WTC11 (cell line): ENCODE measurements around the gene DYNC1I2. TPM values are rescaled to one million over a fixed set of nuclear protein-coding genes. Genes with fewer than 3 reads are reported as not detected.
A peak's percentile ranks its signal among the peaks of the same experiment; 100 is the strongest.

Experiments used
- ATAC-seq: fragments of 200-7000 bp; cut with Tn5 transposase; 2 replicates; pipeline ENCODE4 v1.10.0; 2021; ENCODE audit warnings: mild to moderate bottlenecking, moderate library complexity
- CTCF ChIA-PET: fragments of 300-600 bp; sonication (Branson Sonifier 250); formaldehyde crosslinking; loops from one replicate; lab custom pipeline; 2021; ENCODE audit warnings: antibody characterized with exemption; lab: Charles Lee
- POLR2A ChIA-PET: fragments of 350-600 bp; sonication (Branson Sonifier 250); formaldehyde crosslinking; loops from one replicate; lab custom pipeline; 2021; ENCODE audit warnings: antibody characterized with exemption; lab: Charles Lee
- DNase-seq: peaks from one replicate; pipeline ENCODE4 v3.0.0; 2021; ENCODE audit warnings: low spot score
- H3K27ac Mint-ChIP-seq: 2 replicates; pipeline ENCODE4 v1.8.0; 2021; ENCODE audit warnings: mixed read lengths
- H3K27me3 Mint-ChIP-seq: 2 replicates; pipeline ENCODE4 v1.8.0; 2021; ENCODE audit warnings: low read depth, mild to moderate bottlenecking, moderate library complexity, mixed read lengths
- H3K36me3 Mint-ChIP-seq: 2 replicates; pipeline ENCODE4 v1.8.0; 2021; ENCODE audit warnings: mixed read lengths
- H3K4me1 Mint-ChIP-seq: 2 replicates; pipeline ENCODE4 v1.8.0; 2022; ENCODE audit warnings: mixed read lengths
- H3K4me3 Mint-ChIP-seq: 2 replicates; pipeline ENCODE4 v1.8.0; 2021; ENCODE audit warnings: mild to moderate bottlenecking, moderate library complexity, mixed read lengths
- H3K9me3 Mint-ChIP-seq: 2 replicates; pipeline ENCODE4 v1.8.0; 2021; ENCODE audit warnings: mixed read lengths
- ARID4B ChIP-seq: sonication (generic); formaldehyde crosslinking; IDR thresholded peaks from 2 replicates; pipeline ENCODE4 v1.8.0; 2023; ENCODE audit warnings: missing genetic modification reagents, mild to moderate bottlenecking, borderline replicate concordance
- E2F1 ChIP-seq: sonication (generic); formaldehyde crosslinking; IDR thresholded peaks from 2 replicates; pipeline ENCODE4 v1.8.0; 2022; ENCODE audit warnings: mild to moderate bottlenecking, missing genetic modification reagents
- ESRRA ChIP-seq: sonication (generic); formaldehyde crosslinking; IDR thresholded peaks from 2 replicates; pipeline ENCODE4 v1.8.1; 2022; ENCODE audit warnings: mild to moderate bottlenecking, missing genetic modification reagents, borderline replicate concordance
- GABPB1 ChIP-seq: sonication (generic); formaldehyde crosslinking; IDR thresholded peaks from 2 replicates; pipeline ENCODE4 v1.8.1; 2023; ENCODE audit warnings: mild to moderate bottlenecking, missing genetic modification reagents
- GRHL2 ChIP-seq: fragments of 250-450 bp; sonication (Bioruptor Pico); IDR thresholded peaks from 2 replicates; pipeline ENCODE4 v1.8.0; 2022; ENCODE audit warnings: mild to moderate bottlenecking, moderate library complexity; ENCODE audit not compliant: insufficient replicate concordance, severe bottlenecking
- HMGA2 ChIP-seq: fragments of 250-450 bp; sonication (Bioruptor Pico); IDR thresholded peaks from 2 replicates; pipeline ENCODE4 v1.4.0; 2021; ENCODE audit warnings: mild to moderate bottlenecking, moderate library complexity
- MYBL2 ChIP-seq: sonication (generic); formaldehyde crosslinking; IDR thresholded peaks from 2 replicates; pipeline ENCODE4 v1.8.1; 2023; ENCODE audit warnings: mild to moderate bottlenecking, moderate library complexity, missing genetic modification reagents
- NR2C2 ChIP-seq: sonication (generic); formaldehyde crosslinking; IDR thresholded peaks from 2 replicates; pipeline ENCODE4 v1.8.0; 2022; ENCODE audit warnings: mild to moderate bottlenecking, missing genetic modification reagents
- RELA ChIP-seq: sonication (generic); formaldehyde crosslinking; IDR thresholded peaks from 2 replicates; pipeline ENCODE4 v1.8.1; 2022; ENCODE audit warnings: missing genetic modification reagents, mild to moderate bottlenecking, borderline replicate concordance
- TEAD4 ChIP-seq: sonication (generic); formaldehyde crosslinking; IDR thresholded peaks from 2 replicates; pipeline ENCODE4 v1.8.0; 2022; ENCODE audit warnings: mild to moderate bottlenecking, missing genetic modification reagents
- TP53 ChIP-seq: sonication (generic); formaldehyde crosslinking; IDR thresholded peaks from 2 replicates; pipeline ENCODE4 v1.8.1; 2023; ENCODE audit warnings: mild to moderate bottlenecking, missing genetic modification reagents
- ZNF232 ChIP-seq: sonication (generic); formaldehyde crosslinking; IDR thresholded peaks from 2 replicates; pipeline ENCODE4 v1.8.0; 2022; ENCODE audit warnings: mild to moderate bottlenecking, missing genetic modification reagents
- ZNF263 ChIP-seq: sonication (generic); formaldehyde crosslinking; IDR thresholded peaks from 2 replicates; pipeline ENCODE4 v1.8.1; 2022; ENCODE audit warnings: low read depth, mild to moderate bottlenecking, moderate library complexity, missing genetic modification reagents
- ZNF317 ChIP-seq: sonication (generic); formaldehyde crosslinking; IDR thresholded peaks from 2 replicates; pipeline ENCODE4 v1.8.1; 2023; ENCODE audit warnings: low read depth, mild to moderate bottlenecking, moderate library complexity, missing genetic modification reagents, borderline replicate concordance
- ZNF423 ChIP-seq: fragments of 250-450 bp; sonication (Bioruptor Pico); IDR thresholded peaks from 2 replicates; pipeline ENCODE4 v2.1.2; 2022; ENCODE audit warnings: mild to moderate bottlenecking, moderate library complexity
- total RNA-seq: library from RNA; stranded (reverse); gene quantifications from 3 replicates; pipeline ENCODE4 v1.2.3, GENCODE V29; 2021
- TF ChIP-seq, protein P1 (sequence below): sonication (generic); formaldehyde crosslinking; IDR thresholded peaks from 2 replicates; pipeline ENCODE4 v1.8.1; 2023; ENCODE audit warnings: mild to moderate bottlenecking, missing genetic modification reagents, moderate library complexity
- TF ChIP-seq, protein P2 (sequence below): sonication (generic); formaldehyde crosslinking; IDR thresholded peaks from 2 replicates; pipeline ENCODE4 v1.8.1; 2023; ENCODE audit warnings: mild to moderate bottlenecking, missing genetic modification reagents, borderline replicate concordance

The DYNC1I2 gene
- total RNA-seq, 1 experiment from 2014 or later, result 73.7 TPM

DNA sequence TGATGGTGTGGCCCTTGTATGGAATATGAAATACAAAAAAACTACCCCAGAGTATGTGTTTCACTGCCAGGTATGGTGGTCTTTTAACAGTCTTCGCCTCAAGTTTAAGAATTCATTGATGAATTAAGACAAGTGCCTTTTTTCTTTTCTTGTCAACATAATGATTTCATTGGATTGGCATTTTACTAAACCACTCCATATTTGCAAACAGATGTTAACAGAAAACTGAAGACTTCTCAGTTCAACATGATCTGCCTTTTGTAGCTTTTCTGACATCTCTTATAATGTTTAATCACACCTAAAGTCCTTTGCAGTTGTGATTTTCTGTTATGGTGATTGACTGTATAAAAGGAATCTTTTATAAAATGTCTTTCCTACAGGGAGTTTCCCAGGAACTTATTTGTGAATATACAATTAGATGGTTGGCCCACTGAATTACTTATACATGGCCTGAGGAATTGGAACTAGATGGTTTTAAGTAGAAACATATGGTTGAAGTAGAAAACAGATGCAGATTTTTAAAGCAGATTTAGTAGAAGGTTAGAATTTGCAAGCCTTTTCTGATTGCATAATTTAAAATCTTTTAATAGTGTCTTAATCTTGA lies 39.7 kb downstream of the DYNC1I2 start (continued):
- TF ChIP-seq, protein P1, sequence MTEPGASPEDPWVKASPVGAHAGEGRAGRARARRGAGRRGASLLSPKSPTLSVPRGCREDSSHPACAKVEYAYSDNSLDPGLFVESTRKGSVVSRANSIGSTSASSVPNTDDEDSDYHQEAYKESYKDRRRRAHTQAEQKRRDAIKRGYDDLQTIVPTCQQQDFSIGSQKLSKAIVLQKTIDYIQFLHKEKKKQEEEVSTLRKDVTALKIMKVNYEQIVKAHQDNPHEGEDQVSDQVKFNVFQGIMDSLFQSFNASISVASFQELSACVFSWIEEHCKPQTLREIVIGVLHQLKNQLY (CRISPR knock-in tag), result no peak
- TF ChIP-seq ZNF317 (CRISPR knock-in tag) (no peak), ZNF423 (CRISPR knock-in tag) (no peak), ZNF232 (CRISPR knock-in tag) (no peak), HMGA2 (no peak), ZNF263 (CRISPR knock-in tag) (no peak)
- TF ChIP-seq, protein P2, sequence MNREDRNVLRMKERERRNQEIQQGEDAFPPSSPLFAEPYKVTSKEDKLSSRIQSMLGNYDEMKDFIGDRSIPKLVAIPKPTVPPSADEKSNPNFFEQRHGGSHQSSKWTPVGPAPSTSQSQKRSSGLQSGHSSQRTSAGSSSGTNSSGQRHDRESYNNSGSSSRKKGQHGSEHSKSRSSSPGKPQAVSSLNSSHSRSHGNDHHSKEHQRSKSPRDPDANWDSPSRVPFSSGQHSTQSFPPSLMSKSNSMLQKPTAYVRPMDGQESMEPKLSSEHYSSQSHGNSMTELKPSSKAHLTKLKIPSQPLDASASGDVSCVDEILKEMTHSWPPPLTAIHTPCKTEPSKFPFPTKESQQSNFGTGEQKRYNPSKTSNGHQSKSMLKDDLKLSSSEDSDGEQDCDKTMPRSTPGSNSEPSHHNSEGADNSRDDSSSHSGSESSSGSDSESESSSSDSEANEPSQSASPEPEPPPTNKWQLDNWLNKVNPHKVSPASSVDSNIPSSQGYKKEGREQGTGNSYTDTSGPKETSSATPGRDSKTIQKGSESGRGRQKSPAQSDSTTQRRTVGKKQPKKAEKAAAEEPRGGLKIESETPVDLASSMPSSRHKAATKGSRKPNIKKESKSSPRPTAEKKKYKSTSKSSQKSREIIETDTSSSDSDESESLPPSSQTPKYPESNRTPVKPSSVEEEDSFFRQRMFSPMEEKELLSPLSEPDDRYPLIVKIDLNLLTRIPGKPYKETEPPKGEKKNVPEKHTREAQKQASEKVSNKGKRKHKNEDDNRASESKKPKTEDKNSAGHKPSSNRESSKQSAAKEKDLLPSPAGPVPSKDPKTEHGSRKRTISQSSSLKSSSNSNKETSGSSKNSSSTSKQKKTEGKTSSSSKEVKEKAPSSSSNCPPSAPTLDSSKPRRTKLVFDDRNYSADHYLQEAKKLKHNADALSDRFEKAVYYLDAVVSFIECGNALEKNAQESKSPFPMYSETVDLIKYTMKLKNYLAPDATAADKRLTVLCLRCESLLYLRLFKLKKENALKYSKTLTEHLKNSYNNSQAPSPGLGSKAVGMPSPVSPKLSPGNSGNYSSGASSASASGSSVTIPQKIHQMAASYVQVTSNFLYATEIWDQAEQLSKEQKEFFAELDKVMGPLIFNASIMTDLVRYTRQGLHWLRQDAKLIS (CRISPR knock-in tag), result no peak

GRCh38 chr2:171728989-171729951 lies 42.0 kb downstream of the DYNC1I2 start:
- Mint-ChIP-seq H3K27ac (no peak overlapping the region), H3K9me3 (no peaks in the 10 kb centered on the region), H3K4me1 (peaks cover 2% of the 10 kb centered on the region; the same call in 1 of the 2 replicates), H3K4me3 (no peak overlapping the region), H3K27me3 (no peaks in the 10 kb centered on the region), H3K36me3 (peaks cover 45% of the 10 kb centered on the region)
- CTCF ChIA-PET, result no interaction called here
- POLR2A ChIA-PET, result no interaction called here
- TF ChIP-seq GABPB1 (CRISPR knock-in tag) (peak; percentile 40; the same call in 1 of the 2 replicates), MYBL2 (CRISPR knock-in tag) (no peak), ARID4B (no peak)
- DNase-seq (no peak), ATAC-seq (no peak)

DNA sequence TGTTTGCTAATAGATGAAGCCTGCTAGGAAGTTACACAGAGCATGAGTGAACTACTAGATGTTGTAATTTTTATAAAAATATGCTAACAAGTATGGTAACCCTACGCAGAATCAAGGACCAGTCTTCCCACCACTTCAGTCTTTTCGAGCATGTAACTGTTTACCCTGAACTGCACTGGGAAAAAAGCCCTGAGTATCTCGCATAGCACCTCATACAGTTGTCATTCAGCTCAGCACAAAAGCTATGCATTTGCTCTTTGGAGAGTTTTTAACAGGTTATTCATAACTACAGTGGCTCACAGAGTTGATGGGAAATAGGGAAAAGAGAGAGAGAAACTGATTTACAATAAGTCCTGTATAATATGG lies 42.7 kb downstream of the DYNC1I2 start:
- ChIA-PET CTCF (no interaction called here), POLR2A (no interaction called here)
- DNase-seq (no peak), ATAC-seq (no peak)
- Mint-ChIP-seq H3K27me3 (no peaks in the 10 kb centered on the region), H3K36me3 (peaks cover 45% of the 10 kb centered on the region), H3K27ac (no peak overlapping the region), H3K4me1 (no peaks in the 10 kb centered on the region), H3K4me3 (no peak overlapping the region), H3K9me3 (no peaks in the 10 kb centered on the region)
- TF ChIP-seq TEAD4 (CRISPR knock-in tag), result no peak
- TF ChIP-seq E2F1 (CRISPR knock-in tag), result no peak
- TF ChIP-seq, protein P2 (CRISPR knock-in tag), result no peak
- no peak for TF ChIP-seq ESRRA (CRISPR knock-in tag)
- TF ChIP-seq GRHL2 (CRISPR knock-in tag), result no peak
- TF ChIP-seq NR2C2 (CRISPR knock-in tag), result no peak
- no peak for TF ChIP-seq TP53 (CRISPR knock-in tag)
- no peak for TF ChIP-seq ZNF232 (CRISPR knock-in tag)
- TF ChIP-seq RELA (CRISPR knock-in tag), result no peak
